NCI-H345 (cell line): ENCODE results near the gene SPATA31C2.
"Not testable (repeated sequence)": the region's sequence is repeated elsewhere in the genome, so short reads cannot be mapped to it uniquely, and the experiment has no call there.

ENCODE experiments used
- DNase-seq: peaks from one replicate; lab custom pipeline; 2025; lab: John Stamatoyannopoulos, UW

Gene SPATA31C2

DNA sequence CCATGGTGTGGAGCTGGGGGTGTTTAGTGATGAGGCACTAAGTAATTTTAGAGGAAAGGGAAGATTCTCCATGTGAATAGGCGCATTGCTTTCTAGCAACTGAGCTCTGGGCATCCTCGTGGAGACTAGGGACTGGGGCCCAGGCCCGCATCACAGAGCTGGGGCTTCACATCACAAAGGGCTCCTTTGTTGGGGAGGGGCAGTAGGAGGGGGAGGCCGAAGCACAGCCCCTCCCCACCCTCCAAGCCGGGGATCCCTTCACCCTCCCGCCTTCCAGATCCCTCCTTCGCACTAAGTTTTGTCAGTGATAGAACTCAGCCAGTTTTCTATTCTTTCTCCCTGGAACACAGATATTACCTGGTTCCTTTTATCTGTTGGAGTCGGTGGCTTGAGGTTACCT is at the start of gene SPATA31C2:
Gene SPATA31C2 (minus strand): TSS at position 101 of the 400 bp plus-strand sequence. CDS start 29 bp downstream, at position 72.
- DNase-seq, result not testable (repeated sequence)

DNA sequence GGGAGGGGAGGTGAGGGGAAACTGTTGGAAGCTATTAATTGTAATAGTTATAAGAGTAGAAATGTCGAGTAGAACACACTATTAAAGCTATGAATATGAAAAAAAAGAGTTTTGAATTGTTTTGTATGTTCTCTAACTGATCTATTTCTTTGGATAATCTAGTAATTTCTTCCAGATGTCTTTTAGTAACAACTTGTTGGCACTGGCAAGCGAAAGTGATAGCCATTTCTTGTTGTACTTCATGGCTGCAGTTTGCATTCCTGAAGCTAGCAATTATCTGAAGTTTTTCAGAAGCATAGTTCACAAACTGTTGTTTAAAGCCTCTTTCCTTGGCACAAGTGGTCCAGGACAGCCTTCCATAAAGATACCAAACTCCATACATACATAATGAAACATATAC is 49.4 kb upstream of the SPATA31C2 start:
- no peak for DNase-seq

- no peak for DNase-seq
These were observed 48.3 kb upstream of the SPATA31C2 start for GRCh38 chr9:88186495-88187110.

DNA sequence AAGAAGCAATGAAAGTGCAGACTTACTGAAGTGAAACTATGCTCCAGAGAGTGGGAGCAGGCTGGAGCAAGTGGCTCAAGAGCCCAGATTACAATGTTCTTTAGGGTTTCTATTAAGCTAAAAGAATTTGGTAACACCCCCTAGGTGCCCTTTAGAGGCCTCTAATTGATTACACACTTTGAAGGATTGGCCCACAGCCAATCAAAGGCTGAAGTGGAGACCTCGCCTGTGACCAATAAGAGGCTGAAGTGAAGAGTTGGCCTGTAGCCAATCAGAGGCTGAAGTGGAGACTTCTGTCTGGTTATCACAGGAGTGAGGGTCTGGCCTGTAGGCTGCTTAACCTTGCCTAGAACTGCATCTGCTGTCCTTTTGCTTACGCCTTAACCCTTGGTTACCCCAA is 46.7 kb upstream of the SPATA31C2 start:
- no peak for DNase-seq

DNA sequence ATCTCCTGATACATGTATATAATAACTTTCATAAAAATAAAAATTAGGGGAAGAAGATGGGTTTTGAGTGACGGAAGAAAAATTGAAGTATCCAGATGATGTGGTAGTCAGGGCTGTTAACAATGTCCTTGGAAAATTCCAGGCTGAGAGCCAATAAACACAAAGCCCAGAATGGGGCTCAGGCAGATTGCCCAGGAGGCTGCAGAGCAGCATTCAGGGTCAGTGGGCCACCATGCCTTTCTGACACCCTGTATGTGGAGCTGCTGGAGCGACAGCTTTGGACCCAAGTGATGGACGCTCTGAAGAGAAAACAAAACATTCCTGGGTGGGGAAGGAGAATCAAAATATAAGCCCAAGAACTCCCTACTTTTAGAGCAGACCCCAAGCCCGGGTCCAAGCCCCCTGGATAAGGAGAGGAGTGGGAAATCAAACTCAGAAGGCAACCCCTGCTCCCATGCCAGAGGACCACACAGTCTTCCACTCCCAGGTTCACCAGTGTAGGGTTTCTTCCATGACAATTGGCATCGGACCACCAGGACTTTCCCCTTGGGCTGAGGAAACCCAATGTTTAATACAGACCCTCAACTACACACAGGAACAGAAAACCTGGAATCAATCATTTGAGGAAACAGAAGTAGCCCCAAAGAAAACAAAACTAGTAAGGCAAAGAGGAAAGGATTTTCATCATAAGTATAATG is 45.7 kb upstream of the SPATA31C2 start:
- DNase-seq, result no peak

DNA sequence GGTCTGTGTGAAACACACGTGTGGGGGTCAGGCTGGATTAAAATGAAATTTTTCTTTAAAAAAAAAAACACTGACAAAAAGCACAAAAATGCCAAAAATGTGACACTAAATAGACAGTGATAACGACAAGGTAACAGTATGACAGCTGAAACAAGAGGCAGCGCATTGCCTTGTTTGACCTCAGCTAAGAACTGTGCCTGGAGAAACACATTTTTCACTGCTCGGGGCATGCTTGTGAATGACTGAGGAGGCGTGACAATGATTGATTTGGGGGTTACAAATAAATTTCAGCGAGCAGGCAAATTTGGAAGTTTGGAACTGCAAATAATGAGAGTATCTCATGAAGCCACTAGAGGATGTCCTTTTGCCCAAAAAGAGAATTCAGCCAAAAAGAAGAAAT is 44.2 kb upstream of the SPATA31C2 start:
- no peak for DNase-seq

- no peak for DNase-seq
These were observed 41.9 kb upstream of the SPATA31C2 start for GRCh38 chr9:88180081-88180765.

DNA sequence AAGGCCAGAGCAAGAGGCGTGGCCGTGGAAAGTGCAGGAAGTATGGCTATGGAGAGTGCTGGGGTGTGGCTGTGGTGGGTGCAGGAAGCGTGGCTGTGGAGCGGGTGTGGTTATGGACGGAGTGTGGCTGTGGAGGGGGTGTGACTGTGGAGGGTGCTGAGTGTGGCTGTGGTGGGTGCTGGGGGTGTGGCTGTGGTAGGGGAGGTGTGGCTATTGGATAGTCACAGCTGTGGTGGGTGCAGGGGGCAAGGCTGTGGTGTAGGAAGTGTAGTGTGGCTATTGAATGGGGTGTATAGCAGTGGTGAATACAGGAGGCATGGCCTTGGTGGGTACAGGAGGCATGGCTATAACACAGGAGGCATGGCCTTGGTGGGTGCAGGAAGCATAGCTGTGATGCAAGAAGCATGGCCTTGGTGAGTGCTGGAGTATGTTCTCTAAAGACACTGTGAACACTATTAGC is 40.8 kb upstream of the SPATA31C2 start:
- DNase-seq, result no peak

DNA sequence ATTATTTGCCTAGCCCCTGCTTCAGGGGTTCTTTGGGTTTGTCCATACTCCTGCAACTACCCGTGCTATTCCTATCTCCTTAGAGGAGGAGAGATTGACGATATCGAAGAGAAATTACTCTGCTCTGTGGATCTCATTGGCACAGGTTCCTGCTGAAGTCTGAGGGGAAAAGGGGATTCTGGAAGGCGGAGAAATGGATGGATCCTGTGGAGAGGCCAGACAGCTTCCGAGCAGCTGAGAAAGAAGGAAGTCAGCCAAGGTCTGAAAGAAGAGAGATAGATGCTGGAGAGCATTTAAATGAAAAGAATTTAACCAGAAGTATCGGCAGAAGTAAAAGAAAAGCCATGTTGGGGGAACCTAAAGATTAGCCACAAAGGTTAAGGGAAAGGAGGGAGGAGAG is 40.4 kb upstream of the SPATA31C2 start:
- DNase-seq, result no peak

- DNase-seq, result no peak
These were observed 39.1 kb upstream of the SPATA31C2 start for GRCh38 chr9:88177371-88177770.

DNA sequence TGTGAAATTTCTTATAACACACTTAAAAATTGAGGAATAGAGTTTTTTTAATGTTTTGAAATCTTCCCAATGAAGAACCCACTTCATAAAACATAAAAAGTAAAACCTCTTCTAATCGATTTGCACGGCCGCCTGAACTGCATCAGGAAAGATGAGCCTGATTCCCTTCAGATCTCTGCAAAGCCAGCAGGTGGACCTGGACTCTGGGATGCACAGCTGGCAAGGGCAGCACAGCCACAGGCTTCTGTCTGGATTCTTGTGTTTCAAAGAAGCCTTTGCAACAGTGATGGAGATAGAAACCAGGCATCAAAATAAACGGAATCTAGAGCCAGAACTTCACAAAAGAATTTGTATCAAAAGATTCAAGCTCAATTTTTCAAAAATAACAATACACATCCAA is 36.0 kb upstream of the SPATA31C2 start:
- DNase-seq, result no peak

- DNase-seq, result peak; percentile 1
These were observed 35.2 kb upstream of the SPATA31C2 start for GRCh38 chr9:88173378-88173999.

DNA sequence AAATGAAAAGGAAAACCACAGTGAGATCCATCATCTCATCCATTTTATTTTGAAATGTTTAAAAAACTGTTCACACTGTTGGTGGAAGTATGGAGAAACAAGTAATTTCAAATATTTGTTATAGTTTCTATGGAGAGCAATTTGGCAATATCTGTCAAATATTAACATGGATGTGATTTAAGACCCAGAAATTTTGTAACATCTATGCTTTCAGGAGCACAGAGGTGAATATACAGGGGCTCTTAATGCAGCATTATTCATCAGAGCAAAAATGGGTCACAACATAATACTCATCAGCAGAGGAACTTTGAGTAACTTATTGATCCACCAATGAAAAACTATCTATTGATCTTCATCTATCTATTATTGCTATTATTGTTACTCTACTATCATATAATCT is 31.4 kb upstream of the SPATA31C2 start:
- no peak for DNase-seq

GRCh38 chr9:88168564-88168963 is 30.3 kb upstream of the SPATA31C2 start:
- no peak for DNase-seq

DNA sequence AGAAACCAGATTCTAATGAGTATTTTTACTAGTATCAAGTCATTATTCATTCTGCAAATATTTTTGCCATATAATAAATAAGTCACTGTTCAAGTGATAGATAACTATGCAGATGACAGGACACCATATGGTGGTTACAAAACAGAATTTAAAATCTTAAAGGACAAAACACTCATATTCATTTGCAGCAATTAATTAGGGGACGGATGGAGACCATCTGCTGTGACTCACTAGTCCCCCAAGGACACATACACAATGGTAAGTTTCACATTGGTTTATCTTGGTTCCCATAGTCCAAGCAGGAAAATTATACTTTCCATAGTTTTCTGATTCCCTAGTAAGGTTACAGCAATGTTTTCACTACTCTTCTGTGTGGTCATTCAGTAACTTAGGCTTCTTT is 28.4 kb upstream of the SPATA31C2 start:
- DNase-seq, result no peak

GRCh38 chr9:88164850-88165249 is 26.6 kb upstream of the SPATA31C2 start:
- DNase-seq, result no peak

DNA sequence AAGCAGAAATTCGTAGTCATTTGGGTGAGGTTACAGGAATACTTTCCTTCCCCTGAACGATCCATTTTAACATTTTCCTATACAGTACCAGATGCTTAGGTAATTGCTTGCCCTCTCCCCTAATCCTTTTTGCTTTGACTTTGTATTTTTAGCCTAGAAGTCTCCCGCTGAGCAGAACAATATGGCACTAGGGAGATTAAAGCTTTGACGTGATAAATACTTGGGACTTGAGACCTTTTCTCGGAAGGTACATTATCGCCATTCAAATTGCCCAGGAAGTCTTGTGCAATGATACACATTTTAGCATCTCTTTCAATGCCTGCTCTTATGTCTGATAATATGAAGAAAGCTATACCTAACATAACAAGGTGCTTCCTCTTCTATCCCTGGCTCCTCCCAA is 22.9 kb upstream of the SPATA31C2 start:
- DNase-seq, result no peak

GRCh38 chr9:88143957-88144625 is 5.8 kb upstream of the SPATA31C2 start:
- no peak for DNase-seq

- DNase-seq, result peak; percentile 10
These were observed 4.9 kb upstream of the SPATA31C2 start for GRCh38 chr9:88143179-88143578.

DNA sequence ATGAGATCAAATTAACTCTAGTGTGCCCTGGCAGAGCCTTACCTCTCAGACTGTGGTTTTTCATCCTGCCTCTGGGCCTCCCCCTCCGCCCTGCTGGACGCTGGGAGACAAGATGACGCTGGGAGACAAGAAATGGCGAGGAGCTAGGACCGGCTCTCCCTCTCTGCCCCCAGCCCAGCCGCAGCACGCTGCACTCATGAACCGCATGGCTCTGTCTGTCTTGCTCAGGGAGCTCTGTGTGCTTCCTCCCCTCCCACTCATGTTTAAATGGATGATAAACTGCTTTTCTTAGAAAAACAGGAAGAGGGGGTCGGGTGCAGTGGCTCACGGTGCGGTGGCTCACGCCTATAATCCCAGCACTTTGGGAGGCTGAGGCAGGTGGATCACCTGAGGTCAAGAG is 4.7 kb downstream of the SPATA31C2 start:
- not testable (repeated sequence) for DNase-seq

DNA sequence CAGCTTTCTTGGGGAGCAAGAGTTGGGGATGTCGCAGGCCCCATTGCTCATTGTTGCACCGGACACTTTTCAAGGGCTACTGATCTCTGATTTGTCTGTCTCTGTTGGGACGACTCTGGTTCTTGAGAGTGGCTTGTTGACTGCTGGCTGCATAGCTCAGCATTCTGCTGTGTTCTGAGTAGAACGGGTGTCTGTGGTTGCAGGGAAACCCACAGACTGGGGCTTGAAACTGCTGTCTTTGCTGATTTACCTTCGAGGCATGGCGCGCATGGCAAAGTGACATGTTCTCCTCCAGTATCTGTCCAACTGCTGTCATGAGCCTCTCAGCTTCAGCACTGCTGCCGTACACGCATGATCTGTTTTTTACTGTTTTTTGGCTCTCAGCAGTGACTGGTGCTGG is 8.7 kb downstream of the SPATA31C2 start:
- DNase-seq, result not testable (repeated sequence)

GRCh38 chr9:88127700-88128300 is 10.5 kb downstream of the SPATA31C2 start:
- DNase-seq, result not testable (repeated sequence)
